ENCODE data around the gene SLC9A8.
A peak's percentile ranks its signal among the peaks of the same experiment; 100 is the strongest.

SLC9A8 gene

DNA sequence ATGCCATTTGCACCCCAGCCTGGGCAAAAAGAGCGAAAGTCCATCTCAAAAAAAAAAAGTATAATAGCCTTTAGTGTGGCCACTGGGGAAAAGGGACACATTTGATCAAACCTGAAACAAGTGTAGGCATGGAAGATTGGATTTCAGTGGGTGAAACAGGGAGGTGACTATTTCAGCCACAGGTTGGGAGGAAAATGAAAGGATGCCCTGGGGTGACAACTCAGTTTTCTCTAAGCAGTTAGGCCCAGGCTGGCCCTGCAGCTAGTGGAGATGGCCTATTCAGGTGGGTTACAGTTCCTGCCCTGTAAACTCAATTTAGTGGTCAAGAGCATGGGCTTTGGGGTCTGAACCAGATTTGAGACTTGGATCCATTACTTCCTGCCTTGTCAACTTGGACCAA, 66.3 kb downstream of the SLC9A8 start:
- DNase-seq (ENCODE audit: low read depth): no peak

- no peak for DNase-seq (ENCODE audit: low read depth)
Measured at GRCh38 chr20:49880177-49880576, 67.5 kb downstream of the SLC9A8 start.

- no peak for DNase-seq (ENCODE audit: low read depth)
Measured at GRCh38 chr20:49880724-49881445, 68.3 kb downstream of the SLC9A8 start.

GRCh38 chr20:49882171-49882970, 69.7 kb downstream of the SLC9A8 start:
- no peak for DNase-seq (ENCODE audit: low read depth)

- no peak for DNase-seq (ENCODE audit: low read depth)
Measured at GRCh38 chr20:49883246-49883802, 70.7 kb downstream of the SLC9A8 start.

DNA sequence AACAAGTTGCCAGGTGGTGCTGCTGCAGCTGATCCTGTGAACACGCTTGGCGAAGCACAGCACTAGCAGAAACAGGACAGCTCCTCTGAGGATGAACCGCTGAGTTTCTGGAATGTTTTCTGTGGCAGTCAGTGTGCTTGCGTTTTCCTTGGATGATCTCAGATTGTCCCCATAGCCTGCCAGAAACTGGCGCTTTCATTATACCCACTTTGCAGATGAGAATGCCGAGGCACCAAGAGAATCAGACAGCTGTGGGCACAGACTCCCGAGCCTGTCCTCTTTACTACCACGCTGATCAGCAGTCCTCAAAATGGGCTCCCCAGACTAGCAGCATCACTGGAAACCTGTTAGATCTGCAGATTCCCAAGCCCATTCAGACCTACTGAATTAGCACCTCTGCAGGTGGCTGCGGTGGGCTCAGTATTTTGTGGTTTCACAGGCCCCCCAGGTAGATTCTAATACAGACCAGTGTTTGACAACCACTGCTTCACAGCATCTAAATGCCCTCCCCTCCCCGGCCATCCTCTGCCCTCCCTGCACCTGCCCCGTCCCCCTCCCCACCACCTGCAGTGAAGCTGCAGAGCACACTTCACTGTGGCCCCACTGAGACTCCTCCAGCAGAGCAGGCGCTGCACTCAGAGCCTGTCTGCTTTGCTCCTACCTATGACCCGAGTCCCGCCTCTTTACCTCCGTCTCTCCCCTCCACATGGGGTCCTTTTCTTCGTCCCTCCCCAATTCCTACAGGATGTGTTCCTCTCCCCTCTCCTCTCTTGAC, 73.1 kb downstream of the SLC9A8 start:
- no peak for DNase-seq (ENCODE audit: low read depth)

- DNase-seq (ENCODE audit: low read depth): no peak
Measured at GRCh38 chr20:49886571-49887213, 74.1 kb downstream of the SLC9A8 start.

DNA sequence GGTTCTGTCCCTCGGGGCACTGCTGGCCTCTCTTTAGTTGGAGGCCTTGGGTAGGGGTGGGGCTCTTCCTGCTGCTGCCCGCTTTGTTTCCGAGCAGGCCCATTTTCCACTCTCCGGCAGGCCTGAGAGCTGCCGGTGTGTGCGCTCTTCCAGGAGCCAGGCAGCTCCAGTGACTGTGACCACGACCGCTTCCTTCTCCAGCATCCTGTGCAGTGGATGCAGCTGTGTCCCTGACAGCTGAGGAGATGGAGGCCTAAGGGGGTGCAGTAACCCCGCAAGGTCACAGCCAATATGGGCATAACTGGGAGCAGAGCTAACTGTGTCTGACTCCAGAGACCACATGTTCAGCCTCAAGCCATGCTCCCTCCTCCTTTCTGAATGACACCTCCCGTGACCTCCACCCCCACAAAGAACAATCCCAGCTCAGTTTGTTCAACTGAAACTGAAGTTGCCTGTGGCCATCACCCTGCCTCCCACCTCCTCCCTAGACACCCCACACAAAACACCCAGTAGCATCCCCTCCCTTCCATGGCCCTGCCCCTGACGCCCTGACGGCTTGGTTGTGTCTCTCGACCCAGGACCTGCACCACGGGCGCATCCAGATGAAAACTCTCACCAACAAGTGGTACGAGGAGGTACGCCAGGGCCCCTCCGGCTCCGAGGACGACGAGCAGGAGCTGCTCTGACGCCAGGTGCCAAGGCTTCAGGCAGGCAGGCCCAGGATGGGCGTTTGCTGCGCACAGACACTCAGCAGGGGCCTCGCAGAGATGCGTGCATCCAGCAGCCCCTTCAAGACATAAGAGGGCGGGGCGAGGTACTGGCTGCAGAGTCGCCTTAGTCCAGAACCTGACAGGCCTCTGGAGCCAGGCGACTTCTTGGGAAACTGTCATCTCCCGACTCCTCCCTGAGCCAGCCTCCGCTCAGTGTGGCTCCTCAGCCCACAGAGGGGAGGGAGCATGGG, 74.9 kb downstream of the SLC9A8 start:
- DNase-seq (ENCODE audit: low read depth): peak; percentile 29

- DNase-seq (ENCODE audit: low read depth): peak; percentile 76
Measured at GRCh38 chr20:49888212-49889000, 75.8 kb downstream of the SLC9A8 start.

- no peak for DNase-seq (ENCODE audit: low read depth)
Measured at GRCh38 chr20:49889001-49889934, 76.6 kb downstream of the SLC9A8 start.

DNA sequence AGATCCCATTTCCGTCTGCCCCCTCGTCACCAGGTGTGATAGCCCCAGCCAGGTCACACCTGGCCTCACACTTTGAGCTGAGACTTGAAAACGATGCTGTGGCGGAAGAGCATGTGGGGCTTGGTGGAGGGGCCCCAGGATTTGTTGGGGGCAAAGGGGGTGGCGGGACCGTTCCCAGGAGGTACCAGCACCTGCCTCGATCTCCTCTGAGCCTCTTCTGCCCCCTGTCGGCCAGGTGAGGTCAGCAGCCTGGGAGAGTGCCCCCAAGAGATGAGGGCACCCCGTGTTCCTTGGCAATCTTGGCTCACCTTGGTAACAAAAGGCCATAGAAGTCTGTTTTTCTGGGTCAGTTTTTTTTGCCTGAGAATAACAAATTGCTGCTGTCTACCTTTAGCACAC, 77.3 kb downstream of the SLC9A8 start:
- DNase-seq (ENCODE audit: low read depth): no peak

- no peak for DNase-seq (ENCODE audit: low read depth)
Measured at GRCh38 chr20:49890471-49891361, 78.1 kb downstream of the SLC9A8 start.

- no peak for DNase-seq (ENCODE audit: low read depth)
Measured at GRCh38 chr20:49891476-49892110, 79.0 kb downstream of the SLC9A8 start.

DNA sequence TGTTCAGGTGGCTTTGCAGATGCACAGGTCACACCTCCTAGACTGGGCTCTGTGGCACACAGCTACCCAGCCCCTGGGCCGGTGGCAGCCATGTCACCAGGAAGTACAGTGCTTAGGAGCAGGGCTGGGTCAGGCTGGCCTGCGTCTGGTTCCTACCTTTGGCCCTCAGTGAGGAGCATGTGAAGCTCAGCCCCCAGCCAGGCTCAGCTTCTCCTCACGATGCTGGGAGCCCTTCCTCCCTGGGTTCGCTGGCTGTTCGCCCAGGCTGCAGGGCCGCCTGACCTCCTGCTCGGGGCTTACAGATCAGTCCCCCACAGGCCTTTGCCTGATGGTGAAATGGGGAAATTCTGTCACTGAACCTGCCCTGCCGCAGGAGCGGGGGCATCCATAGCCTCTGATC, 79.6 kb downstream of the SLC9A8 start:
- DNase-seq (ENCODE audit: low read depth): no peak

DNA sequence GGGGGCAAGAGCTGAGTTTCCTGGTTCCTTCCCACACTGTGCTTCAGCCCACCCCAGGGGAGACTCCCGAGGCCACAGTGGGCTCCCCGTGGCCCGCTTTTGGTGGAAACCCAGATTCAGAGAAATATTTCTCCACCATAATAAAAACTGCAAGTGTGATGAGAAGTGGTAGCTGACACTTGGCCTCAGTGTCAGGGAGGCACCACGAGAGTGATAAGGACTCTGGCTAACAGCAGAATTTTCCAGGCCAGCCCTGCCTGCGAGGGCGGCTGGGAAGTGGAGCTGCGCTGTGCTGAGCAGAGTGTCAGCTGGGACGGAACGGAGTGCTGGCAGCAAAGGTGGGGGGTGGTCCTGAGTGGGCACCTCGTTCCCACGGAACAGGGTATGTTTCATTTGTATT, 80.2 kb downstream of the SLC9A8 start:
- DNase-seq (ENCODE audit: low read depth): no peak

- DNase-seq (ENCODE audit: low read depth): no peak
Measured at GRCh38 chr20:49893242-49894072, 80.8 kb downstream of the SLC9A8 start.

All from ELR (cell line).